OCI-LY1 (cell line): ENCODE results near the gene OPHN1.
"Not testable (repeated sequence)": the region's sequence is repeated elsewhere in the genome, so short reads cannot be mapped to it uniquely, and the experiment has no call there.

Experiments
- EZH2 ChIP-seq: fragments of 200-600 bp; sonication (generic), shearing (Covaris generic); IDR thresholded peaks from 2 replicates; pipeline ENCODE4 v1.8.0; 2017; ENCODE audit warnings: borderline replicate concordance, mixed run types, mild to moderate bottlenecking, antibody characterized with exemption, low read length, moderate library complexity, mixed read lengths
- TF ChIP-seq, protein P1 (sequence below): fragments of 200-600 bp; sonication (generic), shearing (Covaris generic); IDR thresholded peaks from 2 replicates; pipeline ENCODE4 v1.5.1; 2017; ENCODE audit warnings: mild to moderate bottlenecking, antibody characterized with exemption, low read length, moderate library complexity, mixed read lengths

DNA sequence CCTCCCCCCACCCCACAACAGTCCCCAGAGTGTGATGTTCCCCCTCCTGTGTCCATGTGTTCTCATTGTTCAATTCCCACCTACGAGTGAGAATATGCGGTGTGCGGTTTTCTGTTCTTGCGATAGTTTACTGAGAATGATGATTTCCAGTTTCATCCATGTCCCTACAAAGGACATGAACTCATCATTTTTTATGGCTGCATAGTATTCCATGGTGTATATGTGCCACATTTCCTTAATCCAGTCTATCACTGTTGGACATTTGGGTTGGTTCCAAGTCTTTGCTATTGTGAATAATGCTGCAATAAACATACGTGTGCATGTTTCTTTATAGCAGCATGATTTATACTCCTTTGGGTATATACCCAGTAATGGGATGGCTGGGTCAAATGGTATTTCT lies 55.7 kb downstream of the OPHN1 start:
- TF ChIP-seq, protein P1, sequence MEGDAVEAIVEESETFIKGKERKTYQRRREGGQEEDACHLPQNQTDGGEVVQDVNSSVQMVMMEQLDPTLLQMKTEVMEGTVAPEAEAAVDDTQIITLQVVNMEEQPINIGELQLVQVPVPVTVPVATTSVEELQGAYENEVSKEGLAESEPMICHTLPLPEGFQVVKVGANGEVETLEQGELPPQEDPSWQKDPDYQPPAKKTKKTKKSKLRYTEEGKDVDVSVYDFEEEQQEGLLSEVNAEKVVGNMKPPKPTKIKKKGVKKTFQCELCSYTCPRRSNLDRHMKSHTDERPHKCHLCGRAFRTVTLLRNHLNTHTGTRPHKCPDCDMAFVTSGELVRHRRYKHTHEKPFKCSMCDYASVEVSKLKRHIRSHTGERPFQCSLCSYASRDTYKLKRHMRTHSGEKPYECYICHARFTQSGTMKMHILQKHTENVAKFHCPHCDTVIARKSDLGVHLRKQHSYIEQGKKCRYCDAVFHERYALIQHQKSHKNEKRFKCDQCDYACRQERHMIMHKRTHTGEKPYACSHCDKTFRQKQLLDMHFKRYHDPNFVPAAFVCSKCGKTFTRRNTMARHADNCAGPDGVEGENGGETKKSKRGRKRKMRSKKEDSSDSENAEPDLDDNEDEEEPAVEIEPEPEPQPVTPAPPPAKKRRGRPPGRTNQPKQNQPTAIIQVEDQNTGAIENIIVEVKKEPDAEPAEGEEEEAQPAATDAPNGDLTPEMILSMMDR, result not testable (repeated sequence)
- TF ChIP-seq EZH2, result not testable (repeated sequence)
